Gastroesophageal sphincter (tissue), 4 donors: Measurements from ENCODE around the gene UBE2M. TPM values are rescaled to one million over a fixed set of nuclear protein-coding genes. Genes with fewer than 3 reads are reported as not detected.
"Not testable (repeated sequence)": the region's sequence is repeated elsewhere in the genome, so short reads cannot be mapped to it uniquely, and the experiment has no call there.

Experiments used
- ATAC-seq: fragments of 150-250 bp; one replicate; pipeline ENCODE4 v1.9.1; 2016; ENCODE audit warnings: mild to moderate bottlenecking, moderate library complexity
- H3K27ac ChIP-seq, 4 donors: fragments of 200-600 bp; sonication (generic) in 3 of 4; 1 replicate in 3 of 4; 2 replicates in 1 of 4; pipeline ENCODE4 v1.5.1; 2016 to 2019
- H3K27me3 ChIP-seq: fragments of 200-600 bp; sonication (generic); one replicate; pipeline ENCODE4 v1.5.1; 2019
- H3K36me3 ChIP-seq, 2 donors: fragments of 200-600 bp; sonication (generic); one replicate each; pipeline ENCODE4 v1.5.1; 2019; ENCODE audit warnings: control low read depth in 1 of 2
- H3K4me1 ChIP-seq, 3 donors: fragments of 200-600 bp; sonication (generic); 1 replicate in 2 of 3; 2 replicates in 1 of 3; pipeline ENCODE4 v1.5.1; 2016 to 2019; ENCODE audit warnings: control low read depth in 2 of 3
- H3K4me3 ChIP-seq, 2 donors: fragments of 200-600 bp; sonication (generic); one replicate each; pipeline ENCODE4 v1.5.1; 2019; ENCODE audit warnings: mild to moderate bottlenecking in 1 of 2, moderate library complexity in 1 of 2
- H3K9me3 ChIP-seq, 3 donors: fragments of 200-600 bp; sonication (generic); one replicate each; pipeline ENCODE4 v1.5.1; 2017 to 2019; ENCODE audit warnings: control low read depth in 2 of 3
- EP300 ChIP-seq: sonication (generic); formaldehyde crosslinking; IDR thresholded peaks from one replicate; pipeline ENCODE4 v1.6.1; 2017; ENCODE audit warnings: antibody characterized with exemption, mild to moderate bottlenecking
- POLR2A ChIP-seq, 2 donors: fragments of 450-650 bp; IDR thresholded peaks; one replicate each; pipeline ENCODE4 v1.6.1; 2017; ENCODE audit warnings: antibody characterized with exemption in 2 of 2, mild to moderate bottlenecking in 2 of 2, moderate library complexity in 1 of 2
- POLR2AphosphoS5 ChIP-seq: sonication (generic); formaldehyde crosslinking; IDR thresholded peaks from one replicate; pipeline ENCODE4 v1.6.1; 2017; ENCODE audit warnings: antibody characterized with exemption
- WGBS, 2 donors: methylation state at CpG; one replicate each; pipeline ENCODE4 v1.1.5; 2018; ENCODE audit warnings: low coverage in 1 of 2; 5-methylcytosine and 5-hydroxymethylcytosine counted together
- total RNA-seq, 4 donors: library from RNA; depleted of rRNA; stranded (reverse); fragments of >200 nt; gene quantifications; one replicate each; pipeline ENCODE4 v1.1.0, GENCODE V29; 2016
- TF ChIP-seq, protein P1 (sequence below), 4 experiments: fragments of 200-600 bp in 2 of 4; fragments of 450-650 bp in 2 of 4; sonication (generic) in 1 of 4; IDR thresholded peaks; one replicate each; pipeline ENCODE4 v1.5.1; 2017 to 2019; ENCODE audit warnings: antibody characterized with exemption in 4 of 4, mild to moderate bottlenecking in 2 of 4, moderate library complexity in 2 of 4

Gene UBE2M
- total RNA-seq, 4 donors from 2014 or later, result 28.1 to 43.6 (median 37.8) TPM

DNA sequence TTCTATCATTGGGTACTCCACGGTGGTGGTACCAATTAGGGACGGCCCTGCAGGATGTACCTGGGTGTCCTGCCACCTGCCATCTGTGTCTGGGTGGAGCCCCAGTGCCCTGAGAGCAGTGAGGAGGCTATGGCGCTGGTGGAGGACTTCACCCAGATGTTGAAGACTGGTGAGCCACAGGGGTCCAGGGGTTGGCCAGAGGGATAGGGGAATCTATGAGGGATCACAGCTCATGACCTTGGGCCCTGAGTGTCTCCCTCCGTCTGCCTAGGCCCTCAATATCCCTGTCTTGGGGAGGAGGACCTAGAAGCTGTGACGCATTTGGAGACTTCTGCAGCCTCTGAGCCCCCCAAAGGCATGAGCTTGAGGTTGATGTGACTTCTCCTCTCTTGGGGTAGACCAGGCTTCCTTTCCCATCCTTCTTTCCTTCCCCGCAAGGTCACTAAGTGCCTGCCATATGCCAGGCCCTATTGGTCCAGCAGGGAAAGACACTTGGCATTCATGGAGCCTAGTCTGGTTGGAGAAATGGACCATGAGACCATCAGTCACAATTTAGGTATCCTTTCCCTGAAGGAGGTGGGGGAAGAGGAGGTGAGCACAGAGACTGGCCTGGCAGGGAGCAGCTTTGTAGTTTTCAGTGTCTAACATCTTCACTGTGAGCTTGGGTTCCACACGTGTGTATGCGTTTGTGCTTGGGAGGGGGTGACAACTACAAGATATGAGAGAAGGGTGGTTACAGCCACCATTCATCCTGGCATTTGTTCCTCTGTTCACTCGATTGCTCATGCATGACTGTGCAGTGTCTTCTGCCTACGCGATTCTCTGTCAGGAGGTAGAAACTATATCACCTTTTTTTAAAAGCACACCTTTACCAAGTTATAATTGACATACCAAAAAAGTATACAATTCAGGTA, 19.9 kb upstream of the UBE2M start:
- Histone ChIP-seq H3K4me1 (peaks cover 0 to 70% (median 20%) of the 10 kb centered on the region in 3 donors), H3K9me3 (no peaks in the 10 kb centered on the region), H3K36me3 (peaks cover 0 to 24% of the 10 kb centered on the region in 2 donors), H3K27me3 (no peaks in the 10 kb centered on the region), H3K4me3 (no peak overlapping the region), H3K27ac (peak overlapping the region in 1 of 4 donors; percentile 16)
- TF ChIP-seq EP300 (no peak), POLR2A (IDR thresholded peaks at IDR 0.05) (no peak), POLR2AphosphoS5 (no peak)
- TF ChIP-seq, protein P1, sequence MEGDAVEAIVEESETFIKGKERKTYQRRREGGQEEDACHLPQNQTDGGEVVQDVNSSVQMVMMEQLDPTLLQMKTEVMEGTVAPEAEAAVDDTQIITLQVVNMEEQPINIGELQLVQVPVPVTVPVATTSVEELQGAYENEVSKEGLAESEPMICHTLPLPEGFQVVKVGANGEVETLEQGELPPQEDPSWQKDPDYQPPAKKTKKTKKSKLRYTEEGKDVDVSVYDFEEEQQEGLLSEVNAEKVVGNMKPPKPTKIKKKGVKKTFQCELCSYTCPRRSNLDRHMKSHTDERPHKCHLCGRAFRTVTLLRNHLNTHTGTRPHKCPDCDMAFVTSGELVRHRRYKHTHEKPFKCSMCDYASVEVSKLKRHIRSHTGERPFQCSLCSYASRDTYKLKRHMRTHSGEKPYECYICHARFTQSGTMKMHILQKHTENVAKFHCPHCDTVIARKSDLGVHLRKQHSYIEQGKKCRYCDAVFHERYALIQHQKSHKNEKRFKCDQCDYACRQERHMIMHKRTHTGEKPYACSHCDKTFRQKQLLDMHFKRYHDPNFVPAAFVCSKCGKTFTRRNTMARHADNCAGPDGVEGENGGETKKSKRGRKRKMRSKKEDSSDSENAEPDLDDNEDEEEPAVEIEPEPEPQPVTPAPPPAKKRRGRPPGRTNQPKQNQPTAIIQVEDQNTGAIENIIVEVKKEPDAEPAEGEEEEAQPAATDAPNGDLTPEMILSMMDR (IDR thresholded peaks at IDR 0.05), result no peak
- ATAC-seq, result no peak
- WGBS, 2 donors, result 73 to 97% methylated on average over 5 to 7 of the region's 11 CpGs

DNA sequence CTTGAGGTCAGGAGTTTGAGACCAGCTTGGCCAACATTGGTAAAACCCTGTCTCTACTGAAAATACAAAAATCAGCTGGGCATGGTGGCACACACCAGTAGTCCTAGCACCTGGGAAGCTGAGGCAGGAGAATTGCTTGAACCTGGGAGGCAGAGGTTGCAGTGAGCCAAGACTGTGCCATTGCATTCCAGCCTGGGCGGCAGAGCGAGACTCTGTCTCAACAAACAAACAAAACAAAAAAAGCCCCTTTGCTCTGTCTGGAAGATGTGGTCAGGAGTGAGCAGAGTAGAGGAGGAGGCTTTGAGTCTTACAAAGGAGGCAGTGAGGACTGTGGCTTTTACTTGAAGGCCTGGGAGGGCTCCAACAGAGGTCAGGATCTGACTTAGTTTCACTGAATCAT, 19.2 kb upstream of the UBE2M start:
- peak overlapping the region in 2 of 4 donors; percentile 16 to 29 for H3K27ac ChIP-seq
- H3K4me1 ChIP-seq, result peaks cover 0 to 71% (median 20%) of the 10 kb centered on the region in 3 donors
- not testable (repeated sequence) for H3K27me3 ChIP-seq, H3K4me3 ChIP-seq, H3K9me3 ChIP-seq, ATAC-seq
- 94% methylated on average over 2 of the region's 2 CpGs; no CpG with 5 or more reads in 1 of the 2 donors for WGBS, 2 donors
- H3K36me3 ChIP-seq, result peaks cover 0 to 17% of the 10 kb centered on the region in 2 donors

DNA sequence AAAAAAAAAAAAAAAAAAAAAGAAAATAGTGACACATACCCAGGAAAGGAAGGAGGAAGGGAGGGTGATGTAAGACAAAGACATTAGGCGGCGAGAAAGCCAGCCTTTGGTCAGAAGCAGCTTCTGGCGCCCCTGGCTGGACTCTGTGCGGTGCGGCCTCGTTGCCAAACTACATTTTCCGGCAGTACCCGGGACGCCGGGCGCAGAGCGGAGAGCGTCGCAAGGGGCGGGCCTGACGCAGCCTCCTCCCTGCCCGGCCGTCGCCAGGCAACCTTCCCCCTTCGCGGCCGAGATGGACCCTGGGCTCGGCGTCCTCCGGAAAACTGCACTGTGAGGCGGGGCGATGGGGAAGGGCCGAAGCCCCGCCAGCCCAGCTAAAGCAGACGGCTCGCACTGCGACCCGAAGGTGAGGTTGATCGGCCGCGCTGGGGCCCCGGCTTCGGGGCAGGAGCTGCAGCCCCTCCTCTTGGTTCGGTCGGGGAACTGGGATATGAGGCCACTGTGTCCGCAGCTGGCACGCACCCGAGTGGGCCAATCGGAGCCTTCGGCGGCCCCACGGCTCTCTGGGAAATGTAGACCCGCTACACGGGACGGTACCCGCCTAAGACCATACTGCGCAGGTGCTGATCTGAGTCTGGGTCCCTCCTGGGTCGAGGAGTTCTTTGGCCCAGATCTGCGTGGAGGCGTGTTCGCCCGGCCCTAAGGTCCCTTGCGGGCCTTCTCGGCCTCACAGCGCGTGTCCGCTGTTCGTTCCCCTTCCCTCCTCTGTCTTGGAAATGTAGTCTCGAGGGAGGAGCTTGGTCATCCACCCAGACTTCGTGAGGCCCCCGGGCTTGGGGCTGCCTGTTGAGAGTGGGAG, 17.0 kb upstream of the UBE2M start:
- H3K9me3 ChIP-seq, result no peaks in the 10 kb centered on the region
- no peaks in the 10 kb centered on the region for H3K27me3 ChIP-seq
- H3K4me3 ChIP-seq, result peak overlapping the region; percentile 67 to 83
- peak; percentile 70 for ATAC-seq
- H3K27ac ChIP-seq, result peak overlapping the region; percentile 73 to 99 (median 92)
- WGBS, 2 donors, result 0% methylated on average over 5 to 18 of the region's 66 CpGs
- peaks cover 0 to 14% of the 10 kb centered on the region in 2 donors for H3K36me3 ChIP-seq
- H3K4me1 ChIP-seq, result peaks cover 0 to 68% (median 16%) of the 10 kb centered on the region in 3 donors
- peak; percentile 45 to 48 for TF ChIP-seq POLR2A (IDR thresholded peaks at IDR 0.05)
- no peak for TF ChIP-seq EP300
- TF ChIP-seq POLR2AphosphoS5, result peak; percentile 54
- TF ChIP-seq, protein P1 (IDR thresholded peaks at IDR 0.05), result peak in 1 of 4 experiments; percentile 10

DNA sequence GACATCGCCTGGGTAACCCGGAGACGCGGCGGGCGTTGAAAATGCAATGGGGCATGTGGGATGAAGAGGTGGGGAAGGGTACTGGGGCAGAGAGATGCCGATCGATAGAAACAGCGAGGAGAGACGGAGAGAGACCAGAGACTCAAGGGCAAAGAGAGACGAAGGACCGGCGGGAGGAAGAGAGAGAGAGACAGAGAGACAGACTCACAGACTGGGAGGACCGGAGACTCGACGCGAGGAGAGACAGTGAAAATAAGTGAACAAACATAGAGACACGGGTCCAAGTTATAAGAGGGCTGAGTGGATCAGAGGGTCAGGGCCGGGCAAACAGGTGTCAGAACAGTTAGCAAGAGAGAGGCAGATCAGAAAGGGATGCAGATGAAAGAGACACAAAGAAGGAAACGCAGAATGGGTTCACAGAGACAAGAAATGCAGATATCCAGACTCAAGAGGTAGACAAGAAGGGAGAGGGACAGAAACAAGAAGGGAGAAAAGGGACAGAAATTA, 15.3 kb upstream of the UBE2M start:
- Histone ChIP-seq H3K27me3 (no peaks in the 10 kb centered on the region), H3K4me3 (peak overlapping the region; percentile 57 to 78), H3K36me3 (peaks cover 0 to 31% of the 10 kb centered on the region in 2 donors), H3K9me3 (no peaks in the 10 kb centered on the region), H3K27ac (peak overlapping the region; percentile 87 to 99 (median 94)), H3K4me1 (peaks cover 0 to 58% (median 16%) of the 10 kb centered on the region in 3 donors)
- 1 to 2% methylated on average over 14 to 18 of the region's 20 CpGs for WGBS, 2 donors
- ATAC-seq, result no peak
- TF ChIP-seq POLR2AphosphoS5 (no peak), POLR2A (IDR thresholded peaks at IDR 0.05) (no peak), EP300 (no peak)
- TF ChIP-seq, protein P1 (IDR thresholded peaks at IDR 0.05), result no peak
